ENCODE data around the gene RSBN1L. TPM values are rescaled to one million over a fixed set of nuclear protein-coding genes. Genes with fewer than 3 reads are reported as not detected.

The RSBN1L gene
- total and polyA plus RNA-seq, 2 donors (not counting 1 experiment from before 2014, with no cell fraction given) = 12.0 to 19.7 TPM

DNA sequence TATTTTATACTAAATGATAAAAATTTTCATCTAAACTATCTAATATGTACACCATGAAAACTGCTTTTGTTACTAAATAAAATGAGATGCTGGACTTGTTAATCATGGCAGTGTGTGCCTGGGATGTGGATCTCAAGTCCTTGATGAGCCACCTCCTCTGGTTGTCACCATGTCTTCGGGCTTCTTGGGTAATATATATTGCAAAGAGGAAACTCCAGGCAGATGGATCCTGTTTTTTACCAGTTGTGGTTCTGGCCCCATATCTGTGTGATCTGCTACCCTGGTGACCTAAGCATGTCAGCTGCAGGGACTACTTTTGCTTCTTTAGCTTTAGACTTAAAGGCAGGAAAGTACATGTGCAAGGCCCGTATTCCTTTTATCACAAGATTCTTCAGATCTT lies 55.8 kb downstream of the RSBN1L start:
- Histone ChIP-seq H3K9me3 (ENCODE audit: control insufficient read depth, insufficient read depth, low read depth, low read length) (no peaks in the 10 kb centered on the region), H3K9ac (ENCODE audit: insufficient read depth, low read length) (no peak overlapping the region), H3K4me1 (ENCODE audit: control insufficient read depth, extremely low read depth, insufficient read depth, low read length) (no peaks in the 10 kb centered on the region), H3K36me3 (ENCODE audit: control insufficient read depth, insufficient read depth, low read length) (no peaks in the 10 kb centered on the region), H3K4me3 (replicated peaks in 1 of 4; ENCODE audit: control extremely low read depth in 1 of 4, insufficient read depth in 1 of 4, low read depth in 3 of 4, low read length in 4 of 4) (no peak overlapping the region), H2AFZ (ENCODE audit: low read length) (no peak overlapping the region), H3K27ac (ENCODE audit: insufficient read depth, low read length) (no peak overlapping the region), H3K4me2 (ENCODE audit: extremely low read depth, insufficient read depth, low read length) (no peak overlapping the region), H3K79me2 (ENCODE audit: control insufficient read depth, insufficient read depth, low read length) (no peaks in the 10 kb centered on the region), H4K20me1 (ENCODE audit: control insufficient read depth, extremely low read depth, insufficient read depth, low read length) (no peaks in the 10 kb centered on the region), H3K27me3 (ENCODE audit: control insufficient read depth, insufficient read depth, low read length) (no peaks in the 10 kb centered on the region)
- DNase-seq (ENCODE audit: low read depth in 2 of 2) = no peak
- TF ChIP-seq CTCF (conservative IDR thresholded peaks at IDR 0.05 in 1 of 2, IDR thresholded peaks at IDR 0.05 in 1 of 2; ENCODE audit: low read depth in 1 of 2, low read length in 2 of 2) = no peak
- no peak for TF ChIP-seq EZH2 (IDR thresholded peaks at IDR 0.05; ENCODE audit: low read length, missing control alignments)

DNA sequence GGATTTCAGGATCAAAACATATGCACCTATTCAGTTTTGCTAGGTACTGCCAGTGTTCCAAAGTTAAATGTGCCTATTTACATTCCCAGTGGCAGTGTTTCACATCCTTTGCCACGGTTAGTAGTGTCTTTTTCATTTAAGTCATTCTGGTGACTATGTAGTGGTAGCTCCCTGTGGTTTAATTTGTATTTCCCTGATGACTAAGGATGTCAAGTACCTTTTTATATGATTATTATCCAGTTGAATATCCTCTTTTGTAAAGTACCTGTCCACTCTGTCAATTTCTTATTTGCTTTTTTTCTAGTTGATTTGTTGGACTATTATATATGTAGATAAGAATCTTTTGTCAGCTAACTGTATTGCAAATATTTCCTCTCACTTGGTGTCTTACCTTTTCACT lies 56.9 kb downstream of the RSBN1L start:
- Histone ChIP-seq H3K27me3 (ENCODE audit: control insufficient read depth, insufficient read depth, low read length) (no peaks in the 10 kb centered on the region), H3K27ac (ENCODE audit: insufficient read depth, low read length) (no peak overlapping the region), H3K36me3 (ENCODE audit: control insufficient read depth, insufficient read depth, low read length) (no peaks in the 10 kb centered on the region), H3K4me2 (ENCODE audit: extremely low read depth, insufficient read depth, low read length) (no peak overlapping the region), H2AFZ (ENCODE audit: low read length) (no peak overlapping the region), H3K79me2 (ENCODE audit: control insufficient read depth, insufficient read depth, low read length) (no peaks in the 10 kb centered on the region), H3K4me3 (replicated peaks in 1 of 4; ENCODE audit: control extremely low read depth in 1 of 4, insufficient read depth in 1 of 4, low read depth in 3 of 4, low read length in 4 of 4) (no peak overlapping the region), H3K9ac (ENCODE audit: insufficient read depth, low read length) (no peak overlapping the region), H3K4me1 (ENCODE audit: control insufficient read depth, extremely low read depth, insufficient read depth, low read length) (no peaks in the 10 kb centered on the region), H3K9me3 (ENCODE audit: control insufficient read depth, insufficient read depth, low read depth, low read length) (no peaks in the 10 kb centered on the region), H4K20me1 (ENCODE audit: control insufficient read depth, extremely low read depth, insufficient read depth, low read length) (no peaks in the 10 kb centered on the region)
- no peak for TF ChIP-seq EZH2 (IDR thresholded peaks at IDR 0.05; ENCODE audit: low read length, missing control alignments)
- TF ChIP-seq CTCF (conservative IDR thresholded peaks at IDR 0.05 in 1 of 2, IDR thresholded peaks at IDR 0.05 in 1 of 2; ENCODE audit: low read depth in 1 of 2, low read length in 2 of 2) = no peak
- no peak for DNase-seq (ENCODE audit: low read depth in 2 of 2)

DNA sequence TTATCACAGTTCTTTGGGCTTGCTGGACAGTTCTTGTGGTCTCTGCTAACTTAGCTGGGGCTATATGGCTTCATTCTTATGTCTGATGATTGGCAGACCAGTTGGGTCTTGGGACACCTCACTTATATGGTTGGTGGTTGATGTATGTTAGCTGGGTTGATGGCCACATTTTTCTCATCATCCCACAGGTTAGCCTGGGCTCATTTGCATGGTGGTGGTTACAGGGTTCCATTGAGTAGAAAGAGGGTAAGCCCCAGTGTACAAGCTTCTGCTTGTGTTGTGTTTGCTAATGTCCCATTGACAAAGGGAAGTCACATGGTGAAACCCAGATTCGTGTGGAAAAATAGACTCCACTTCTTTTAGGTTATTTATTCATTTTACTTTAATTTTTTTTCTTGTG lies 61.3 kb downstream of the RSBN1L start:
- Histone ChIP-seq H3K27ac (ENCODE audit: insufficient read depth, low read length) (no peak overlapping the region), H3K9ac (ENCODE audit: insufficient read depth, low read length) (no peak overlapping the region), H3K79me2 (ENCODE audit: control insufficient read depth, insufficient read depth, low read length) (peaks cover 3% of the 10 kb centered on the region), H4K20me1 (ENCODE audit: control insufficient read depth, extremely low read depth, insufficient read depth, low read length) (no peaks in the 10 kb centered on the region), H2AFZ (ENCODE audit: low read length) (no peak overlapping the region), H3K4me2 (ENCODE audit: extremely low read depth, insufficient read depth, low read length) (no peak overlapping the region), H3K4me1 (ENCODE audit: control insufficient read depth, extremely low read depth, insufficient read depth, low read length) (no peaks in the 10 kb centered on the region), H3K4me3 (replicated peaks in 1 of 4; ENCODE audit: control extremely low read depth in 1 of 4, insufficient read depth in 1 of 4, low read depth in 3 of 4, low read length in 4 of 4) (no peak overlapping the region), H3K9me3 (ENCODE audit: control insufficient read depth, insufficient read depth, low read depth, low read length) (no peaks in the 10 kb centered on the region), H3K27me3 (ENCODE audit: control insufficient read depth, insufficient read depth, low read length) (no peaks in the 10 kb centered on the region), H3K36me3 (ENCODE audit: control insufficient read depth, insufficient read depth, low read length) (no peaks in the 10 kb centered on the region)
- no peak for DNase-seq (ENCODE audit: low read depth in 2 of 2)
- TF ChIP-seq CTCF (conservative IDR thresholded peaks at IDR 0.05 in 1 of 2, IDR thresholded peaks at IDR 0.05 in 1 of 2; ENCODE audit: low read depth in 1 of 2, low read length in 2 of 2) (no peak), EZH2 (IDR thresholded peaks at IDR 0.05; ENCODE audit: low read length, missing control alignments) (no peak)

Data from fibroblast of lung (primary cell).